K562 (cell line): ENCODE data around the gene PHF1. TPM values are rescaled to one million over a fixed set of nuclear protein-coding genes. Genes with fewer than 3 reads are reported as not detected.

Experiments
- CBFA2T2 ChIP-seq: fragments of 450-650 bp; conservative IDR thresholded peaks from 2 replicates; pipeline ENCODE4 v1.6.1; 2017; ENCODE audit warnings: mild to moderate bottlenecking
- CREB1 ChIP-seq, 2 experiments: sonication (generic) in 1 of 2; formaldehyde crosslinking in 1 of 2; IDR thresholded peaks; 2 replicates each; pipeline versions ENCODE4 v1.6.1 to v1.8.0; 2012 to 2022; ENCODE audit warnings: inconsistent platforms in 1 of 2, mild to moderate bottlenecking in 1 of 2, missing genetic modification reagents in 1 of 2, moderate library complexity in 1 of 2
- DMBX1 ChIP-seq: fragments of 250-450 bp; sonication (Bioruptor Pico); IDR thresholded peaks from 2 replicates; pipeline ENCODE4 v1.8.0; 2022; ENCODE audit warnings: inconsistent platforms, mild to moderate bottlenecking, moderate library complexity, borderline replicate concordance
- FOXA1 ChIP-seq: fragments of 450-650 bp; IDR thresholded peaks from 2 replicates; pipeline ENCODE4 v1.6.1; 2016; ENCODE audit warnings: mild to moderate bottlenecking, borderline replicate concordance
- FOXK2 ChIP-seq, 2 experiments: fragments of 450-650 bp; IDR thresholded peaks in 1 of 2; conservative IDR thresholded peaks in 1 of 2; 2 replicates each; pipeline ENCODE4 v1.6.1; 2016; ENCODE audit warnings: low read depth in 2 of 2, mild to moderate bottlenecking in 1 of 2
- GABPA ChIP-seq: fragments of 200-800 bp; sonication (Bioruptor generic); conservative IDR thresholded peaks from 2 replicates; pipeline ENCODE4 v1.6.1; 2016; ENCODE audit warnings: low read depth, missing genetic modification characterization, missing compliant biosample characterization
- KDM1A ChIP-seq, 2 experiments: fragments of 450-650 bp; IDR thresholded peaks; 2 replicates each; pipeline ENCODE4 v1.6.1; 2016; ENCODE audit warnings: mild to moderate bottlenecking in 2 of 2
- MYC ChIP-seq, 2 experiments: fragments of 250-450 bp in 1 of 2; sonication (Bioruptor Pico) in 1 of 2; IDR thresholded peaks; 2 replicates each; pipeline versions ENCODE4 v1.5.1 to v1.6.1; 2012 to 2021; ENCODE audit warnings: low read depth in 2 of 2, borderline replicate concordance in 1 of 2, improper control_type of control experiment in 1 of 2, low read length in 1 of 2, mild to moderate bottlenecking in 1 of 2, moderate library complexity in 1 of 2
- NCOA2 ChIP-seq, 2 experiments: fragments of 450-650 bp; IDR thresholded peaks; 2 replicates each; pipeline ENCODE4 v1.6.1; 2018; ENCODE audit warnings: mild to moderate bottlenecking in 2 of 2, moderate library complexity in 1 of 2; ENCODE audit not compliant: partially characterized antibody in 2 of 2
- NR1H2 ChIP-seq: sonication (generic); formaldehyde crosslinking; IDR thresholded peaks from 2 replicates; pipeline ENCODE4 v1.4.0; 2020; ENCODE audit warnings: mild to moderate bottlenecking, missing genetic modification reagents
- RNF2 ChIP-seq: sonication (generic); IDR thresholded peaks from 2 replicates; pipeline ENCODE4 v1.6.1; 2016
- SMAD1 ChIP-seq: fragments of 150-350 bp; IDR thresholded peaks from 2 replicates; pipeline ENCODE4 v1.6.1; 2014; ENCODE audit warnings: low read length, low read depth; ENCODE audit not compliant: partially characterized antibody
- SRSF7 ChIP-seq: fragments of 200-400 bp; formaldehyde crosslinking; optimal IDR thresholded peaks from 2 replicates; pipeline ENCODE3; 2017; ENCODE audit warnings: mild to moderate bottlenecking, low read depth, low read length
- TAF9B ChIP-seq: fragments of 450-650 bp; IDR thresholded peaks from 2 replicates; pipeline ENCODE4 v1.6.1; 2018; ENCODE audit warnings: mild to moderate bottlenecking; ENCODE audit not compliant: partially characterized antibody
- TARDBP ChIP-seq: fragments of 450-650 bp; IDR thresholded peaks from 2 replicates; pipeline ENCODE4 v1.6.1; 2016
- ZNF282 ChIP-seq: sonication (generic); formaldehyde crosslinking; IDR thresholded peaks from 2 replicates; pipeline ENCODE4 v1.8.1; 2023; ENCODE audit warnings: missing genetic modification reagents
- ZNF609 ChIP-seq: sonication (generic); formaldehyde crosslinking; IDR thresholded peaks from 2 replicates; pipeline ENCODE4 v1.8.1; 2023; ENCODE audit warnings: missing genetic modification reagents, mild to moderate bottlenecking, borderline replicate concordance
- ZNF778 ChIP-seq: fragments of 450-650 bp; formaldehyde crosslinking; IDR thresholded peaks from 2 replicates; pipeline ENCODE4 v1.4.0; 2020; ENCODE audit warnings: mild to moderate bottlenecking, moderate library complexity
- polyA plus RNA-seq, 8 experiments: library from polyadenylated mRNA; depleted of rRNA in 4 of 8; stranded (reverse) in 5 of 8; unstranded in 3 of 8; fragments of >200 nt; fragmentation: Nextera tagmentation in 2 of 8; fragmentation: Illumina TruSeq in 1 of 8; extraction: Ambion mirVana in 2 of 8; extraction: Trizol in 1 of 8; gene quantifications; 2 replicates each; pipeline versions ENCODE4 v1.2.1 to v1.2.3, GENCODE V29; 2011 to 2014; ENCODE audit warnings: inconsistent platforms in 1 of 8, missing spikeins in 1 of 8
- total RNA-seq, 7 experiments: library from RNA; depleted of rRNA in 6 of 7; stranded (reverse); fragments of >200 nt in 6 of 7; fragmentation: Illumina TruSeq in 2 of 7; extraction: Trizol in 2 of 7; gene quantifications; 2 replicates each; pipeline versions ENCODE4 v1.2.1 to v1.2.3, GENCODE V29; 2011 to 2021; ENCODE audit warnings: low replicate concordance in 1 of 7
- TF ChIP-seq, protein P1 (sequence below): fragments of 250-450 bp; sonication (Bioruptor Pico); IDR thresholded peaks from 2 replicates; pipeline ENCODE4 v1.4.0; 2020; ENCODE audit warnings: mild to moderate bottlenecking, moderate library complexity, borderline replicate concordance

PHF1 gene
- total and polyA plus RNA-seq, 9 of the 15 experiments (the other 6 are each of a cell fraction or from before 2014, with no cell fraction given), result 3.7 to 64.2 (median 33.7) TPM

GRCh38 chr6:33454009-33454946, 43.5 kb downstream of the PHF1 start, which contains the start of gene ZBTB9 (continued):
- TF ChIP-seq, protein P1, sequence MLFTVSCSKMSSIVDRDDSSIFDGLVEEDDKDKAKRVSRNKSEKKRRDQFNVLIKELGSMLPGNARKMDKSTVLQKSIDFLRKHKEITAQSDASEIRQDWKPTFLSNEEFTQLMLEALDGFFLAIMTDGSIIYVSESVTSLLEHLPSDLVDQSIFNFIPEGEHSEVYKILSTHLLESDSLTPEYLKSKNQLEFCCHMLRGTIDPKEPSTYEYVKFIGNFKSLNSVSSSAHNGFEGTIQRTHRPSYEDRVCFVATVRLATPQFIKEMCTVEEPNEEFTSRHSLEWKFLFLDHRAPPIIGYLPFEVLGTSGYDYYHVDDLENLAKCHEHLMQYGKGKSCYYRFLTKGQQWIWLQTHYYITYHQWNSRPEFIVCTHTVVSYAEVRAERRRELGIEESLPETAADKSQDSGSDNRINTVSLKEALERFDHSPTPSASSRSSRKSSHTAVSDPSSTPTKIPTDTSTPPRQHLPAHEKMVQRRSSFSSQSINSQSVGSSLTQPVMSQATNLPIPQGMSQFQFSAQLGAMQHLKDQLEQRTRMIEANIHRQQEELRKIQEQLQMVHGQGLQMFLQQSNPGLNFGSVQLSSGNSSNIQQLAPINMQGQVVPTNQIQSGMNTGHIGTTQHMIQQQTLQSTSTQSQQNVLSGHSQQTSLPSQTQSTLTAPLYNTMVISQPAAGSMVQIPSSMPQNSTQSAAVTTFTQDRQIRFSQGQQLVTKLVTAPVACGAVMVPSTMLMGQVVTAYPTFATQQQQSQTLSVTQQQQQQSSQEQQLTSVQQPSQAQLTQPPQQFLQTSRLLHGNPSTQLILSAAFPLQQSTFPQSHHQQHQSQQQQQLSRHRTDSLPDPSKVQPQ (CRISPR knock-in tag), result no peak
- TF ChIP-seq TARDBP (peak; percentile 61; the same call in 1 of the 2 replicates), FOXK2 (conservative IDR thresholded peaks at IDR 0.05 in 1 of 2, IDR thresholded peaks at IDR 0.05 in 1 of 2; ENCODE audit: low read depth in 2 of 2) (peak; percentile 89 to 91), ZNF778 (CRISPR knock-in tag) (no peak), FOXA1 (no peak), SMAD1 (no peak), RNF2 (peak; percentile 82; the same call in 1 of the 2 replicates), CBFA2T2 (no peak), GABPA (peak; percentile 96), ZNF282 (CRISPR knock-in tag) (no peak), KDM1A (IDR thresholded peaks at IDR 0.05) (no peak; a peak in 2 of 4 replicates), NCOA2 (IDR thresholded peaks at IDR 0.05; ENCODE audit: partially characterized antibody in 2 of 2) (no peak), SRSF7 (no peak), MYC (IDR thresholded peaks at IDR 0.05; ENCODE audit: low read depth, low read length) (peak; percentile 96), MYC (CRISPR knock-in tag; IDR thresholded peaks at IDR 0.05; ENCODE audit: borderline replicate concordance, low read depth) (0 out of 2 replicates have a peak, but pooled peaks have one; percentile 19), DMBX1 (CRISPR knock-in tag) (peak; percentile 43; the same call in 1 of the 2 replicates), TAF9B (peak; percentile 61), NR1H2 (CRISPR knock-in tag) (0 out of 2 replicates have a peak, but pooled peaks have one; percentile 55), CREB1 (IDR thresholded peaks at IDR 0.05) (peak; percentile 67), CREB1 (CRISPR knock-in tag; IDR thresholded peaks at IDR 0.05) (peak; percentile 88), ZNF609 (0 out of 2 replicates have a peak, but pooled peaks have one; percentile 80)
